HG03108 (cell line): ENCODE results near the gene WNT4.
"Not testable (repeated sequence)": the region's sequence is repeated elsewhere in the genome, so short reads cannot be mapped to it uniquely, and the experiment has no call there.

Experiments used
- ATAC-seq: cut with Tn5 transposase; IDR thresholded peaks from one replicate; pipeline ENCODE4 v1.9.1; 2021; ENCODE audit warnings: moderate library complexity; ENCODE audit not compliant: unreplicated experiment

The WNT4 gene

DNA sequence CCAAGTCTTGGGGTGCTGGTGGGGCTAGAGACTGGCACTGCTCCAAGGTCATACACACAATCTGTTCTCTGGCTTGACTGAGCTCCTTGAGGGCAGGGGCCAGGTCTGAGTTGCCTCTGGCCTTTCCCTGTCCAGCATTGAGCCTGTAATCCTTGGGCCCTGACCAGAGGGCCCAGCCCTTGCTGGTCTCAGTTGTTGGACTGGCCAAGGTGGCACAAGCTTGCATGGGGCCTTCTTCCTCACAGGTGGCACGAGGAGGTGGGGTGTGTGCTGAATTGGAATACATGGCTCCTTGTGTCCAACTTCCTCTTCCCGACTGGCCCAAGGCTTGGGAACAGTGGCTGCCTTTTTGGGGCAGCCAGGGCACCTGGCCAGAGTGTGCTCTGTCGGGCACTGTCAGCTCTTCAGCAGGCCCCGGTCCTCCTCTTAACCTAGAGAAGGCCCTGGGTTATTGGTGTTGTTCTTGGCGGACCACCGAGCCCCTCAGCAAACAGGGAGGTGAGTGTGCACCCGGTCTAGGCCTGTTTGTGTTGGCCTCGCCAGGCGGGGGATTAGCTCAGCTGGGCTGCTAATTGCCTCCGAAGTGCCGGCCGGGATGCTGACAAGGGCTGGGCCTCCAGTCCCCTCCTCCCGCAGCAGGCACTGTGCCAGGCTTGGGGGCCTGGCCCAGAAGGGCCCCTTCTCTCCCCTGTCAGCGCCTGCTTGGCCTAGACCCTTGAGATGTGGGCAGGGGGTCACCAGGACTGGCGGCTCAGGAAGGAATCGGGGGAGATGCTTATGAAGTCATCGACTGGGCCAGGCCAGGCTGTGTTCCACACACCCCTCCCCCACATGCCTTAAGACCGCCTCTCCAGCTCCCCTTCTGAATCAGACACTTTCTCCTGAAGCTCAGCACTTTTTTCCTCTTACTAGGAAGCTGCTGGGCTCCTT lies 28.5 kb downstream of the WNT4 start:
- ATAC-seq, result no peak

DNA sequence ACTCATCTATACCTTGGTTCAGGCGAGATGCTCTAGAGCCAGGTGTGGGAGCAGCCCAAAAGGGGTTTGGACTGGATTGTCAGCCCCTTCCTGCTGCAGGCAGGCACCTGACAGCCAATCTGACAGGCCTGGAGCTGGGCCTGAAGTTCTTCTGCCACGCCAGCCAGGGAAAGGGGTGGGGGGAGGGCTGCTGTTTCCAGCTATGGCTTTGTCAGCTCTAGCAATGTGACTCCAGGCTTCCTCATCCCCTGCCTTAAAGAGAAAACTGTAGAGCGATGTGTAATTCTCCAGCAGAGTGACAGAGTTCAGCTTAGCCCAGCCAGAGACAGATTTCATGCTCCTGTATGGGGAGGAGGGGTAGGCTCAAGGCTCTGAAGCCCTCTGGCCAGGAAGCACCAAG lies 30.3 kb downstream of the WNT4 start:
- ATAC-seq, result no peak

DNA sequence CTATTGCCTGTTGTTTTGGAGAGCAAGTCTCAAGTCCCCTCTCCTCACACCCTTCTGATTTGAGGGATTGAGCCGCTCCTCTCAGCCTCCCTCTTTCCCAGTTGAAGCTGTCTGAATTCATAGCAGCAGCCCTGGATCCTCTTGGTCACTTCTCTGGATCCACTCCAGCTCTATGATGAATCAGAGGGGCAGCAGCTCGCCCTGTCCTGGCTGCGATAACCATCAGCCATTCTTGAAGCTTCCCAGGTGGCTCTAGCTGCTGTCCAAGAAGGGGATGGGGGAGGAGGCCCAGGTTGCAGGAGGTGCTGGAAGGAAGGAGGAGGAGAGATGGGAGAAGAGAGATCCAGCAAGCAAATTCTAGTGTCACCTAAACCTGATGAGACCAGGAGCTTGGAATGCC lies 31.3 kb downstream of the WNT4 start:
- ATAC-seq, result no peak

DNA sequence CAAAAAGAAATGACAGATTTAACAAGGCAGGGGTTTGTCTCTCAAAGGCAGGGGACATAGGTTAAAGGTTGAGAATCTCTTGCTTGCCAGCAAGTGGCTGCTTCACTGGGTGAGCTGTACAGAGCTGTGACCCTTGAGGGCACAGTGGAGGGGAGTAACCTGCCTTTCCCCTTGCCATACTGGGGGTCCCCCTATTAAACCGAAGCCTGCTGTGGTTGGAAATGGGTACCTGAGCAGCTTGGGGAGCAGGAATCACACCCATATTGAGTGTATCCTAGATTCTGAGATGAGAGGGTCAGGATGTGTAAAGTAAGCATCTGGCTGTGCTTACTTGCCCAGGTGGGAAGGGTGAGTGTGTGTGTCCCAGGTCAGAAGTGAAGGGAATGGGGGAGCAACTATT lies 31.8 kb downstream of the WNT4 start:
- no peak for ATAC-seq

- ATAC-seq, result no peak
These were observed 32.9 kb downstream of the WNT4 start for GRCh38 chr1:22110016-22110415.

DNA sequence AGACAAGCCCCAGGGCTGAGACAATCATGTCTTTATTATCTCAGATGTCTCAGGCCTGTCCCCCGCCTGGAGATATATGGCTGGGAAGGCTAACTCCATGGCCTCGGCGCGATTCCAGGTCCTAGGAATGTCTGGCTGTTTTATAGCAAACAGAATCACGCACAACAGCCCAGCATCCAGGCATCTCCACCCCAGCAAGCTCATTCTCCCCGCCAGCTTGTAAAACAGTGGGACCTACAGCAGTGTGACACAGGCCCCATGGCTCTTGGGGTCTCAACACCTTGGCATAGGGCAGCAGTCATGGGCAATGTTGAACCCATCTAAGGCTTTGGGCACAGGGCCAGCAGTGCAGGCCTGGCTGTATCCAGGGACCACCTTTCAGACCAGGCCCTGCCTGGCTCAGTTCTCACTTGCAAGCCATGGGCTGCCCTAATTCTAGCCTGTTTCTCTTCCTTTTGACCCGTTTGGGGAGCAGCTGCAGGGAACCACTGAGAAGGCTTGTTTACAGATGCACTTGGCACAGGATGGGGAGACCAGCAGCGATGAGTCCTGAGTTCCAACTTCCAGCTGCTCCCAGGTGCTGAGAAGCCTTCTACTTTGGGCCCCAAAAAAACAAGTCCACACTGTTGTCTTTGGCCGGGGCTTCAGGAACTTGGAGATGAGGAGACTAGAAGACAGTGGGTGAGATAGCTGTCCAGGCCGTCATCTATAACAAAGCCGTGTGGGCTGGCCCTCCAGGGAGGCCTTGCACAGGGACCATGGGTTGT lies 34.4 kb downstream of the WNT4 start:
- no peak for ATAC-seq

- ATAC-seq, result no peak
These were observed 35.8 kb downstream of the WNT4 start for GRCh38 chr1:22107126-22107525.

DNA sequence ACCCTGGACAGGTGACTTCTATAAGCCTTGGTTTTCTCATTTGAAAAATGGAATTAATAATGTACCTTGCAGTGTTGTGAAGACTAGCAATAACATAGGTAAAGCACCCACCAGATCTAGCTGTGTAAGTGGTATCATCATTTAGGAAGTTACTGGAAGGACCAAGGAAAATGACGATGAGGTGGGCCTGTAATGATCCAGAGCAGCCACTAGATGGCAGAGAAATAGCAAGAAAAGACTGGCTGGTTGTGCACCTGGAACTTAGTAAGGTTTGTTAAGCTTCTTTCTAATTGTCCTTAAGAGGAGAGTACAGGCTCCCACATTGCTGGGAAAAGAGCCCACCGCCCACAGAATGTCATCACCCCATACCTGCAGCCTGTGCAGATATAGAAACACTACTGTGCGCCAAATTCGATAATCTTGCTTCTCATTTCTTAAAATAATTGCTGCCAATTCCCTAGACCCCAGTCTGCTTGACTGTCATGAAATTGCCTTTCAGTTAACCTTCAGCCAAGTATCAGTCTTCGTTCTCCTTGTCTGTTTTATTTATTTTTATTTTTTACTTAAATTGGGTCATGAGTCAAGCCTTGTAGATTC lies 37.2 kb downstream of the WNT4 start:
- no peak for ATAC-seq

DNA sequence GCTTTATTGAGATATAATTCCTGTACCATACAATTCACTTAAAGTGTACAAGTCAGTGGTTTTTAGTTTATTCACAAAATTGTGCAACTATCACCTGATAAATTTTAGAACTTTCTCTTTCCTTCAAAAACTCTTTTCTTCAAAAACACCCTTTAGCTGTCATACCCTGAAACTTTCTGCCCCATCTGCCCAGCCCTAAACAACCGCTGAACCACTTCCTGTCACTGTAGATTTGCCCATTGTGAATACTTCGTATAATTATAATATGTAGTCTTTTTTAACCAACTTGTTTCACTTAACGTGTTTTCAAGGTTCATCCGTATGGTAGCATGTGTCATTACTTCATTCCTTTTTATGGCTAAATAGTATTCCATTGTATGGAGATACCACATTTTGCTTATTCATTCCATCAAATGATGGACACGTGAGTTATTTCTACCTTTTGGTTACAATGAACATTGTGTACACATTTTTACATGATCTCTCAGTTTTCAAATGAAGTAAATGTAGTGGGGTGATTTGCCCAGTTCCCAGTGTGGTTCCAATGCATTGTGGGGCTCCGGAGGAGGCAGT lies 37.9 kb downstream of the WNT4 start:
- ATAC-seq, result no peak

DNA sequence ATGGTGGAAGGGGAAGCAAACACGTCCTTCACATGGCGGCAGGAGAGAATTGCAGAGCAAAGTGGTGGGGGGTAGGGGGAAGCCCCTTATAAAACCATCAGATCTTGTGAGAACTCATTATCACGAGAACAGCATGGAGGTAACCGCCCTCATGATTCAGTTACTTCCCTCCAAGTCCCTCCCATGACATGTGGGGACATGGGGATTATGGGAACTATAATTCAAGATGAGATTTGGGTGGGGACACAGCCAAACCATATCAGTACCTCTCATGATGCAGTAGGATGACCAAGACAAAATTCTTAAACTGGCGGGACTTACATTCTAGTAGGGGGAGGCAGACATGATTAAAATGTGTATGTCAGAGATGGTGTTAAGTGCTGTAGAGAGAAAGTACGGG lies 38.8 kb downstream of the WNT4 start:
- no peak for ATAC-seq

GRCh38 chr1:22102746-22103145 lies 40.2 kb downstream of the WNT4 start:
- no peak for ATAC-seq

GRCh38 chr1:22101995-22102394 lies 40.9 kb downstream of the WNT4 start:
- ATAC-seq, result no peak

- ATAC-seq, result no peak
These were observed 41.7 kb downstream of the WNT4 start for GRCh38 chr1:22101199-22101598.

DNA sequence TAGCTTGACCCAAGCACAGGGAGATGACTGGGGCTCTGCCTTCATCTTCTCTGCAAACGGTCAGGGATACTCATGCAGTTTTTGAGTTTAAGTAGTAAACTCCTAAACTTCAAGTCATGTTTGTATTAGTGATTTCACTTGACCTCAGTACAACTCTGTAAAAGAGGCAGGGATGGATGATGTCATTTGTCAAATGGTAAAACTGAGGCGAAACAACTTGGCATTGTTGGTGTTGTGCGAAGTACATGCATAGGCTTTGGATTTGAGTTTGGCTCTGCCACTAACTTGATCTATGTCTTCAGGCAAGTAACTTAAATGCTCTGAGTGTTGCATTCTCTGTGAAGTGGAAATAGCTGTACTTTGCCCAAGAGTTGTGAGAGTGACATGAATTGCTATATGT lies 42.7 kb downstream of the WNT4 start:
- no peak for ATAC-seq

- no peak for ATAC-seq
These were observed 44.1 kb downstream of the WNT4 start for GRCh38 chr1:22098752-22099151.

DNA sequence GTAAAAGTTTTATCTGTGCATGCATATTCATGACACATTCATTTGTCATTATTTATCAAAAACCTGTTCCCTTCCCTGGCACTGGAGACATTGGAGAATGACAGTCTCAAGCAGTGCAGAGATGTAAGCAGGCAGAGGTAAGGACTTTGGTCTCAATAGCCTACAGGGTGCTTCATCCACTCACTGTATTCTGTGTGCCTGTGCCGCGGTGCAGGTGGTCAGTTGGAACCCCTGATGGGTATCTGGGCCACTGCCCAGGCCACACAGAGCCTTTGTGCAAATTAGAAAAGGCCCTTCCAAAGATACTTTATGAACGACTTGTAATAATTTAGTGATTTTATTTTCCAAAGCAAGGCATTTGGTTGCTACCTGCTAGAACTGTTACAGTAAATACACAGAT lies 46.4 kb downstream of the WNT4 start:
- no peak for ATAC-seq

DNA sequence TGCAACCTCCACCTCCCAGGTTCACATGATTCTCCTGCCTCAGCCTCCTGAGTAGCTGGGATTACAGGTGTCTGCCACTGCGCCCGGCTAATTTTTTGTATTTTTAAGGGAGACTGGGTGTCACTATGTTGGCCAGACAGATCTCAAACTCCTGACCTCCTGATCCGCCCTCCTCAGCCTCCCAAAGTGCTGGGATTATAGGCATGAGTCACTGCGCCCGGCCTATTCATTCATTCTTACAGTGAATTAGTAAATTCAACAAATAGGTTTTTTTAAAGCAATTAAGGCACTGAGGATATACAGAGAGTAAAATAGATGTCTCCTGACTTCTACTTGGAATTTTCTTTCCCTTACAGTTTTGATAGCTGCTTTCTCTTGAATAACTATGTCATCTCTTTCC lies 46.9 kb downstream of the WNT4 start:
- ATAC-seq, result no peak

GRCh38 chr1:22093513-22093912 lies 49.4 kb downstream of the WNT4 start:
- no peak for ATAC-seq

GRCh38 chr1:22092026-22092768 lies 50.7 kb downstream of the WNT4 start:
- not testable (repeated sequence) for ATAC-seq

DNA sequence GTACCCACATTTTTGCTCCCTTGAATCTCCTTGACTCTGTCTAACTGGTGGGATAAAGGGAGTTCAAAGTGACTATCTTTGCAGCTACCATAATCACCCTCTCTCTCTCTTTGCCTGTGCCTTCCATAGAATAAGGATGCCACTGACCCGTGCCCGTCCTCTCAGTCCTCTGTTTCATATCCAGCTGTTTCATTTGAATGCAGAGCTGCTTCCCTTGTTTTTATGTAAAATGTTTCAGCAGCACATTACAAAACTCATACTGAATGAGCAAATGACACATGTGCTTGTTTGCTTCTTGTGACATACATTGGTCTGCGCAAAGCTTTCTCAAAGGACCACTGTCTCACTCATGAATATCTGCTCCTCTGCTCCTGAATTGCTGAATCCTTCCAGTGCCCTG lies 52.0 kb downstream of the WNT4 start:
- ATAC-seq, result no peak

- ATAC-seq, result no peak
These were observed 53.1 kb downstream of the WNT4 start for GRCh38 chr1:22089787-22090186.
